LHCN-M2 (cell line): ENCODE results near the gene KRT3. TPM values are rescaled to one million over a fixed set of nuclear protein-coding genes. Genes with fewer than 3 reads are reported as not detected.

ENCODE experiments used
- DNase-seq: peaks from one replicate; pipeline ENCODE4 v3.0.0-alpha.2; 2012; ENCODE audit warnings: low read depth
- total RNA-seq: library from RNA; depleted of rRNA; stranded (reverse); fragments of >200 nt; gene quantifications from 2 replicates; pipeline ENCODE4 v1.2.3, GENCODE V29; 2014; rRNA removed

Gene KRT3
- total RNA-seq, 1 experiment from 2014 or later: not detected

- no peak for DNase-seq
Observed at GRCh38 chr12:52740584-52740983, 55.3 kb downstream of the KRT3 start.

- no peak for DNase-seq
Observed at GRCh38 chr12:52739963-52740362, 56.0 kb downstream of the KRT3 start.

Other genes with a start within 250 kb of the KRT3 start
- gene KRT71, start 243.0 kb downstream of the KRT3 start, total RNA-seq: not detected in 2 replicates
- not detected in 2 replicates for gene KRT74, start 222.3 kb downstream of the KRT3 start, total RNA-seq
- gene KRT72, start 194.7 kb downstream of the KRT3 start, total RNA-seq: not detected in 2 replicates
- gene KRT73, start 177.6 kb downstream of the KRT3 start, total RNA-seq: not detected in 2 replicates
- not detected in 2 replicates for gene KRT2, start 143.9 kb downstream of the KRT3 start, total RNA-seq
- gene KRT1, start 115.7 kb downstream of the KRT3 start, total RNA-seq: not detected in 2 replicates
- gene KRT77, start 92.6 kb downstream of the KRT3 start, total RNA-seq: not detected in 2 replicates
- not detected in 2 replicates for gene KRT76, start 18.8 kb downstream of the KRT3 start, total RNA-seq
- gene KRT4, start 18.0 kb upstream of the KRT3 start, total RNA-seq: not detected in 2 replicates
- not detected in 2 replicates for gene KRT79, start 38.2 kb upstream of the KRT3 start, total RNA-seq
- not detected in 2 replicates for gene KRT78, start 52.9 kb upstream of the KRT3 start, total RNA-seq
- gene KRT8, start 109.0 kb upstream of the KRT3 start, total RNA-seq: 0.83 TPM in 1 of 2 replicates, not detected in the other
- 0.52 and 0.77 TPM in 2 replicates for gene KRT18, start 153.0 kb upstream of the KRT3 start, total RNA-seq
- 468 and 479 TPM in 2 replicates for gene EIF4B, start 210.3 kb upstream of the KRT3 start, total RNA-seq